Esophagus squamous epithelium (tissue), 4 donors: ENCODE data around the gene OR6V1.

ENCODE experiments used
- CTCF ChIP-seq, 6 experiments: fragments of 450-650 bp in 4 of 6; fragments of 200-600 bp in 2 of 6; sonication (generic) in 2 of 6; IDR thresholded peaks; one replicate each; pipeline ENCODE4 v1.5.1; 2016 to 2019; ENCODE audit warnings: antibody characterized with exemption in 6 of 6, mild to moderate bottlenecking in 4 of 6, moderate library complexity in 4 of 6
- POLR2A ChIP-seq, 4 donors: fragments of 450-650 bp; IDR thresholded peaks; one replicate each; pipeline ENCODE4 v1.6.1; 2017; ENCODE audit warnings: antibody characterized with exemption in 4 of 4, mild to moderate bottlenecking in 4 of 4, moderate library complexity in 3 of 4

- no peak for TF ChIP-seq CTCF (IDR thresholded peaks at IDR 0.05)
- TF ChIP-seq POLR2A (IDR thresholded peaks at IDR 0.05), result no peak
Measured at GRCh38 chr7:143038635-143039034, 13.5 kb upstream of the OR6V1 start.
